B cell (primary cell): ENCODE data around the gene CROCC. TPM values are rescaled to one million over a fixed set of nuclear protein-coding genes. Genes with fewer than 3 reads are reported as not detected.
"Not testable (repeated sequence)": the region's sequence is repeated elsewhere in the genome, so short reads cannot be mapped to it uniquely, and the experiment has no call there.

Experiments
- ATAC-seq: fragments of 200-7000 bp; cut with Tn5 transposase; one replicate; pipeline ENCODE4 v1.10.0; 2021; ENCODE audit warnings: low read depth, mild to moderate bottlenecking, moderate number of reproducible peaks, moderate library complexity
- CTCF ChIA-PET: fragments of 350-600 bp; sonication (Branson Sonifier 250); formaldehyde crosslinking; loops from one replicate; lab custom pipeline; 2021; ENCODE audit warnings: antibody characterized with exemption, inconsistent platforms; lab: Charles Lee
- POLR2A ChIA-PET: fragments of 350-600 bp; sonication (Branson Sonifier 250); formaldehyde crosslinking; loops from one replicate; lab custom pipeline; 2021; ENCODE audit warnings: antibody characterized with exemption; lab: Charles Lee
- DNase-seq: peaks from one replicate; pipeline ENCODE4 v3.0.0; 2013
- H2AFZ ChIP-seq: 2 replicates; pipeline ENCODE4 v1.6.1; 2012; ENCODE audit warnings: mild to moderate bottlenecking, low read depth, low read length; ENCODE audit not compliant: insufficient read depth, poor library complexity, severe bottlenecking
- H3K27ac ChIP-seq, 2 donors: 1 replicate in 1 of 2; 2 replicates in 1 of 2; pipeline ENCODE4 v1.5.1; 2012 to 2013; ENCODE audit warnings: low read length in 2 of 2, mild to moderate bottlenecking in 2 of 2, moderate library complexity in 1 of 2
- H3K27me3 ChIP-seq, 4 experiments: fragments of 200-600 bp in 1 of 4; sonication (generic) in 1 of 4; replicated peaks in 1 of 4; 1 replicate in 2 of 4; 2 replicates in 2 of 4; pipeline versions ENCODE4 v1.6.1 to v1.7.0; 2013 to 2016; ENCODE audit warnings: low read length in 3 of 4, mild to moderate bottlenecking in 2 of 4, mixed read lengths in 1 of 4, moderate library complexity in 1 of 4; ENCODE audit not compliant: insufficient read depth in 4 of 4, control insufficient read depth in 3 of 4; ENCODE audit errors: control extremely low read depth in 1 of 4
- H3K36me3 ChIP-seq, 2 experiments: replicated peaks in 1 of 2; 1 replicate in 1 of 2; 2 replicates in 1 of 2; pipeline versions ENCODE4 v1.6.1 to v1.7.1; 2013; ENCODE audit warnings: low read length in 1 of 2; ENCODE audit not compliant: insufficient read depth in 2 of 2, control insufficient read depth in 1 of 2; ENCODE audit errors: control extremely low read depth in 1 of 2, extremely low read depth in 1 of 2
- H3K4me1 ChIP-seq, 2 donors: fragments of 200-600 bp in 1 of 2; sonication (generic) in 1 of 2; 1 replicate in 1 of 2; 2 replicates in 1 of 2; pipeline versions ENCODE4 v1.5.1 to v1.6.1; 2013 to 2017; ENCODE audit warnings: low read length in 2 of 2; ENCODE audit not compliant: control insufficient read depth in 2 of 2, insufficient read depth in 2 of 2
- H3K4me2 ChIP-seq: replicated peaks from 2 replicates; pipeline ENCODE3; 2012; ENCODE audit warnings: mild to moderate bottlenecking, low read depth, low read length; ENCODE audit not compliant: poor library complexity, severe bottlenecking
- H3K4me3 ChIP-seq, 5 experiments: fragments of 200-600 bp in 1 of 5; sonication (generic) in 1 of 5; 1 replicate in 3 of 5; 2 replicates in 2 of 5; pipeline versions ENCODE4 v1.5.1 to v1.7.0; 2011 to 2016; ENCODE audit warnings: low read length in 4 of 5, mild to moderate bottlenecking in 4 of 5, low read depth in 2 of 5, control low read depth in 1 of 5, moderate library complexity in 1 of 5; ENCODE audit not compliant: insufficient read depth in 1 of 5; ENCODE audit errors: control extremely low read depth in 1 of 5, extremely low read depth in 1 of 5
- H3K79me2 ChIP-seq: fragments of 200-600 bp; sonication (generic); one replicate; pipeline ENCODE4 v1.6.0; 2016; ENCODE audit warnings: low read length; ENCODE audit not compliant: control insufficient read depth, insufficient read depth
- H3K9ac ChIP-seq: fragments of 200-600 bp; sonication (generic); 2 replicates; pipeline ENCODE4 v1.6.1; 2017; ENCODE audit warnings: mild to moderate bottlenecking, low read length, moderate library complexity
- H3K9me3 ChIP-seq, 3 donors: one replicate each; pipeline versions ENCODE4 v1.6.1 to v1.7.1; 2013; ENCODE audit warnings: low read length in 2 of 3; ENCODE audit not compliant: control insufficient read depth in 2 of 3, insufficient read depth in 1 of 3; ENCODE audit errors: control extremely low read depth in 1 of 3
- H4K20me1 ChIP-seq: 2 replicates; pipeline ENCODE4 v1.6.0; 2012; ENCODE audit warnings: mild to moderate bottlenecking, low read length; ENCODE audit not compliant: insufficient read depth, control insufficient read depth, poor library complexity, severe bottlenecking
- H3K27ac Mint-ChIP-seq: one replicate; pipeline ENCODE4 v1.8.0; 2021; ENCODE audit warnings: mixed read lengths
- H3K27me3 Mint-ChIP-seq: one replicate; pipeline ENCODE4 v1.8.0; 2021; ENCODE audit warnings: mixed read lengths
- H3K4me1 Mint-ChIP-seq: one replicate; pipeline ENCODE4 v1.8.0; 2021; ENCODE audit warnings: mixed read lengths
- H3K4me3 Mint-ChIP-seq: one replicate; pipeline ENCODE4 v1.8.0; 2021; ENCODE audit warnings: mixed read lengths
- H3K9me3 Mint-ChIP-seq: one replicate; pipeline ENCODE4 v1.8.0; 2022; ENCODE audit warnings: mixed read lengths; ENCODE audit not compliant: insufficient read depth
- CTCF ChIP-seq: fragments of 200-600 bp; IDR thresholded peaks from one replicate; pipeline ENCODE4 v1.8.0; 2022; ENCODE audit warnings: antibody characterized with exemption, mild to moderate bottlenecking
- EZH2 ChIP-seq: IDR thresholded peaks from 2 replicates; pipeline ENCODE4 v1.6.1; 2012; ENCODE audit warnings: borderline replicate concordance, low read depth, mild to moderate bottlenecking, moderate library complexity, low read length; ENCODE audit not compliant: insufficient read depth, poor library complexity, severe bottlenecking
- WGBS: methylation state at CpG from one replicate; pipeline ENCODE4 v1.1.5; 2013; ENCODE audit warnings: missing lambda C conversion rate; ENCODE audit not compliant: insufficient coverage; 5-methylcytosine and 5-hydroxymethylcytosine counted together
- intact Hi-C: fragments of 100-400 bp; cut with micrococcal nuclease; formaldehyde crosslinking; loops from one replicate; pipeline ENCODE4 v1.10.0; 2022
- polyA plus RNA-seq: library from polyadenylated mRNA; depleted of rRNA; stranded (reverse); fragments of >200 nt; gene quantifications from 2 replicates; pipeline ENCODE4 v1.2.3, GENCODE V29; 2012
- total RNA-seq, 2 donors: library from RNA; stranded (reverse); fragments of 120-200 nt in 1 of 2; gene quantifications; 1 replicate in 1 of 2; 2 replicates in 1 of 2; pipeline versions ENCODE4 v1.2.3 to v1.2.4, GENCODE V29; 2013 to 2022

Gene CROCC
- total and polyA plus RNA-seq, 2 donors (not counting 1 experiment from before 2014, with no cell fraction given), result 66.2 to 120 TPM

GRCh38 chr1:16900751-16901150, 21.0 kb upstream of the CROCC start:
- Histone ChIP-seq H3K27ac (peak overlapping the region in 1 of 2 donors; percentile 75), H3K4me3 (peak overlapping the region in 1 of 5 experiments; percentile 6), H3K9me3 (peaks cover 0 to 5% (median 4%) of the 10 kb centered on the region in 3 donors), H3K4me2 (peak overlapping the region; percentile 46), H3K27me3 (no peaks in the 10 kb centered on the region), H2AFZ (no peak overlapping the region), H3K4me1 (peaks cover 45 to 51% of the 10 kb centered on the region in 2 donors), H3K79me2 (no peaks in the 10 kb centered on the region), H3K9ac (no peak overlapping the region), H3K36me3 (no peaks in the 10 kb centered on the region), H4K20me1 (no peaks in the 10 kb centered on the region)
- Mint-ChIP-seq H3K27me3 (no peaks in the 10 kb centered on the region), H3K27ac (no peak overlapping the region), H3K4me3 (no peak overlapping the region), H3K9me3 (no peaks in the 10 kb centered on the region), H3K4me1 (peaks cover 44% of the 10 kb centered on the region)
- DNase-seq, result no peak
- no peak for ATAC-seq
- POLR2A ChIA-PET, result no interaction called here
- no CpG with 5 or more reads among the region's 2 CpGs for WGBS
- TF ChIP-seq CTCF (no peak), EZH2 (no peak)
- intact Hi-C loops, result no loop called here
- CTCF ChIA-PET, result no interaction called here

- Histone ChIP-seq H3K4me2 (peak overlapping the region; percentile 46), H3K9ac (peak overlapping the region; percentile 3), H3K4me1 (peaks cover 46 to 56% of the 10 kb centered on the region in 2 donors), H3K9me3 (peaks cover 0 to 11% (median 7%) of the 10 kb centered on the region in 3 donors), H3K27ac (peak overlapping the region; percentile 21 to 75)
- peaks cover 42% of the 10 kb centered on the region for H3K4me1 Mint-ChIP-seq
- WGBS, result no CpG with 5 or more reads among the region's 2 CpGs
- H3K36me3 ChIP-seq, H3K27me3 Mint-ChIP-seq, intact Hi-C loops, H3K4me3 ChIP-seq, POLR2A ChIA-PET, H3K79me2 ChIP-seq, H3K9me3 Mint-ChIP-seq, H2AFZ ChIP-seq, ATAC-seq, H3K27me3 ChIP-seq, CTCF ChIA-PET, H4K20me1 ChIP-seq: not testable (repeated sequence)
- peak; percentile 56 for DNase-seq
- H3K27ac Mint-ChIP-seq, result peak overlapping the region; percentile 73
- peak overlapping the region; percentile 34 for H3K4me3 Mint-ChIP-seq
Observed at GRCh38 chr1:16901371-16901770, 20.4 kb upstream of the CROCC start.
